GM12873 (cell line): ENCODE data around the gene RASSF8.

ENCODE experiments used
- TF ChIP-seq, protein P1 (sequence below): IDR thresholded peaks from 2 replicates; pipeline ENCODE4 v1.5.1; 2012; ENCODE audit warnings: low read depth, mild to moderate bottlenecking, moderate library complexity, low read length, control low read depth; ENCODE audit not compliant: insufficient read depth; ENCODE audit errors: missing control alignments

Gene RASSF8

GRCh38 chr12:25958428-25959070, at the start of gene RASSF8:
Gene RASSF8, plus strand, starts transcription at chr12:25958682. Its CDS starts 96,662 bp downstream, at chr12:26055344.
- TF ChIP-seq, protein P1, sequence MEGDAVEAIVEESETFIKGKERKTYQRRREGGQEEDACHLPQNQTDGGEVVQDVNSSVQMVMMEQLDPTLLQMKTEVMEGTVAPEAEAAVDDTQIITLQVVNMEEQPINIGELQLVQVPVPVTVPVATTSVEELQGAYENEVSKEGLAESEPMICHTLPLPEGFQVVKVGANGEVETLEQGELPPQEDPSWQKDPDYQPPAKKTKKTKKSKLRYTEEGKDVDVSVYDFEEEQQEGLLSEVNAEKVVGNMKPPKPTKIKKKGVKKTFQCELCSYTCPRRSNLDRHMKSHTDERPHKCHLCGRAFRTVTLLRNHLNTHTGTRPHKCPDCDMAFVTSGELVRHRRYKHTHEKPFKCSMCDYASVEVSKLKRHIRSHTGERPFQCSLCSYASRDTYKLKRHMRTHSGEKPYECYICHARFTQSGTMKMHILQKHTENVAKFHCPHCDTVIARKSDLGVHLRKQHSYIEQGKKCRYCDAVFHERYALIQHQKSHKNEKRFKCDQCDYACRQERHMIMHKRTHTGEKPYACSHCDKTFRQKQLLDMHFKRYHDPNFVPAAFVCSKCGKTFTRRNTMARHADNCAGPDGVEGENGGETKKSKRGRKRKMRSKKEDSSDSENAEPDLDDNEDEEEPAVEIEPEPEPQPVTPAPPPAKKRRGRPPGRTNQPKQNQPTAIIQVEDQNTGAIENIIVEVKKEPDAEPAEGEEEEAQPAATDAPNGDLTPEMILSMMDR, result no peak

DNA sequence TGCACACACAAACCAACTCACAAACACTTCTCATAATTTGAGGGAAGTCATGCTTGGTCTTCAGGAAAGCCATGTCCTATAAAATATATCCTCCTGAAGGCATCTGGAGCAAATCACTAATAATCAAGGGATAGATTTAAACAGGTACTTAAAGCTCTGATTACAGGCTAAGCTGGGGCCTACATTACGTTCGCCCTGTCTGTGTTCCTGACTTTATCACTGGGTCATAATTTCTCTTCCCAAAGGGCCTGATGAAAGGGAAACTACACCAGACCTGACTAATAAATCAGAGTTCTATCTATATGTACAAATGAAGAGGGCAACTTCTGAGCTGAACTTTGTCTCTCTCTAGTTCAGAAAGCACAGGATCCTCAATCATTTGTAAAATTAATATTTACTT, 43.9 kb upstream of the RASSF8 start:
- TF ChIP-seq, protein P1, result no peak

DNA sequence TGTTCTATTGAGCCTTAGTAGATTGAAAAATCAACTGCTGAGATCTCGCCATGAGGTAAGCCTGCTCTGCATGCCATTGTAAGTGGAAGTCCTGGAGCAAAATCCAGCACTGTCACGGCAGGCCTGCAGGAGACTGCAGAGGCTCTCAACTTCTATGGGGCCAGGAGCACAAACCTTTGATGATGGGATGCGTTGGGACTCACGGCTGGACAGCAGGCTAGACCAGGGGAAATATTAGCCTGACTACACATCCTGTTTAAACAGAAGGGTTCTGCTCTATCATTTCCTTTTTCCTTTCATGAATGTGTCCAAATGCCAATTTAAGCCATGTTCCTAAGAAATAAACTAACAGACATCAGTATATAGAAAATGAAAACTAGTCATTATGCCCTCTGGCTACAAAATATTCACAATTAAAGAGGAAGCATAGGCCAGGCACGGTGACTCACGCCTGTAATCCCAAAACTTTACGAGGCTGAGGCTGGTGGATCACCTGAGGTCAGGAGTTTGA, 33.9 kb upstream of the RASSF8 start:
- TF ChIP-seq, protein P1, result no peak

DNA sequence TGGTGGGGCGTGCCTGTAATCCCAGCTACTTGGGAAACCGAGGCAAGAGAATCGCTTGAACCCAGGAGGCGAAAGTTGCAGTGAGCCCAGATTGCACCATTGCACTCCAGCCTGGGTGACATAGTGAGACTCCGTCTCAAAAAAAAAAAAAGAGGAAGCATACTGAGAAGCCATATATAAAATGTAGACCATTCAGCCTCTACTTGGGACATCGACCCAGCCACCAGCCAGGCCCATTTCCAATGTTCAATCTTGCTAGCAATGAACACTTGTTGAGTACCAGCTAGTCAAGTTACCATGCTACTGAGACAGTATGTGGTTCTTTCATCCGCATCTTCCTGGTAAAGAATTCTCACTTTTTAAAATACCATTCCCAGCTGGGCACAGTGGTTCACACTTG, 33.4 kb upstream of the RASSF8 start:
- TF ChIP-seq, protein P1, result no peak

GRCh38 chr12:25926536-25926935, 31.9 kb upstream of the RASSF8 start:
- TF ChIP-seq, protein P1, result no peak

DNA sequence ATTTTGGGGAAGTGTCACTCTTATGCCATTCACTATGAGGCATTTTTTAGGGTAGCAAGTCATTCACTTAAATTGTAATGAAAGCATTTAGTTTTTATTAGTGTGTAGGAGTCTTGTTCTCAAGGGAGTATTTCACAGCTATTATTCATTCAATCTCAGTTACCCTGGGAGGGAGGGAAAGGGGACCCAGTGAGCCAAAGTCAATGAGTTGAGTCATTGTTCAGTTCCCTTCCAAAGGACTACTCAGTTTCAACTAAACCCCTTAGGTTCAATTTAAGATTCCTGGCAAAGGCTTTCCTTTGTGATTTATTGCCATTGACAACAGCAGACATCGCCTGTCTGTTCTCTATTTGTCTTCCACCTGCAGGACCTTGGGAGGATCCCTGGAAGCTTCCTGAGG, 29.3 kb upstream of the RASSF8 start:
- TF ChIP-seq, protein P1, result no peak

- TF ChIP-seq, protein P1, result no peak
Observed at GRCh38 chr12:25932971-25933370, 25.5 kb upstream of the RASSF8 start.
